Right renal pelvis (tissue), 4 donors: Measurements from ENCODE around the gene ZEB2. TPM values are rescaled to one million over a fixed set of nuclear protein-coding genes. Genes with fewer than 3 reads are reported as not detected.
A peak's percentile ranks its signal among the peaks of the same experiment; 100 is the strongest.

ENCODE experiments used
- DNase-seq, 4 donors: peaks; one replicate each; pipeline ENCODE4 v3.0.0-alpha.2; 2013; ENCODE audit warnings: low read depth in 4 of 4, low spot score in 3 of 4, missing footprints in 1 of 4
- polyA plus RNA-seq, 4 donors: library from polyadenylated mRNA; unstranded; fragments of 120-200 nt; gene quantifications; one replicate each; pipeline ENCODE4 v1.2.1, GENCODE V29; 2013; ENCODE audit not compliant: insufficient read length in 4 of 4

ZEB2 gene
- polyA plus RNA-seq, 4 donors = 113 to 148 (median 138) TPM

- DNase-seq = no peak
Measured at GRCh38 chr2:144498277-144498676, 21.6 kb downstream of the ZEB2 start.

GRCh38 chr2:144496977-144497598 lies 22.8 kb downstream of the ZEB2 start:
- DNase-seq = no peak

- DNase-seq = no peak
Measured at GRCh38 chr2:144496092-144496976, 23.6 kb downstream of the ZEB2 start.

- DNase-seq = no peak
Measured at GRCh38 chr2:144495227-144496091, 24.5 kb downstream of the ZEB2 start.

- no peak for DNase-seq
Measured at GRCh38 chr2:144493027-144493809, 26.7 kb downstream of the ZEB2 start.

- no peak for DNase-seq
Measured at GRCh38 chr2:144490857-144491256, 29.1 kb downstream of the ZEB2 start.

- DNase-seq = no peak
Measured at GRCh38 chr2:144490017-144490416, 29.9 kb downstream of the ZEB2 start.

- no peak for DNase-seq
Measured at GRCh38 chr2:144489315-144489916, 30.5 kb downstream of the ZEB2 start.

- DNase-seq = no peak
Measured at GRCh38 chr2:144484201-144484948, 35.5 kb downstream of the ZEB2 start.

- DNase-seq = no peak
Measured at GRCh38 chr2:144481666-144482065, 38.3 kb downstream of the ZEB2 start.

- DNase-seq = no peak
Measured at GRCh38 chr2:144481109-144481508, 38.8 kb downstream of the ZEB2 start.

- DNase-seq = no peak
Measured at GRCh38 chr2:144480285-144480684, 39.6 kb downstream of the ZEB2 start.

- DNase-seq = no peak
Measured at GRCh38 chr2:144479659-144480058, 40.3 kb downstream of the ZEB2 start.

- DNase-seq = no peak
Measured at GRCh38 chr2:144479138-144479537, 40.8 kb downstream of the ZEB2 start.

- DNase-seq = peak in 3 of 4 donors; percentile 29 to 61 (median 49)
Measured at GRCh38 chr2:144477957-144478311, 42.0 kb downstream of the ZEB2 start.

GRCh38 chr2:144477281-144477956 lies 42.5 kb downstream of the ZEB2 start:
- DNase-seq = no peak

- DNase-seq = no peak
Measured at GRCh38 chr2:144476682-144477081, 43.2 kb downstream of the ZEB2 start.

GRCh38 chr2:144475569-144476275 lies 44.2 kb downstream of the ZEB2 start:
- DNase-seq = no peak
